Keratinocyte (primary cell): ENCODE measurements around the gene SIX3.

Experiments
- EZH2 ChIP-seq: IDR thresholded peaks from one replicate; pipeline ENCODE4 v1.6.1; 2012; ENCODE audit warnings: inconsistent platforms, mild to moderate bottlenecking, low read length, moderate library complexity
- TF ChIP-seq, protein P1 (sequence below), 3 experiments: IDR thresholded peaks in 1 of 3; conservative IDR thresholded peaks in 1 of 3; optimal IDR thresholded peaks in 1 of 3; 2 replicates in 2 of 3; 3 replicates in 1 of 3; pipeline versions ENCODE3 to v1.5.1; 2011; ENCODE audit warnings: low read length in 3 of 3, mild to moderate bottlenecking in 3 of 3, moderate library complexity in 2 of 3, control low read depth in 1 of 3, inconsistent platforms in 1 of 3; ENCODE audit not compliant: insufficient read depth in 2 of 3; ENCODE audit errors: extremely low read depth in 1 of 3

DNA sequence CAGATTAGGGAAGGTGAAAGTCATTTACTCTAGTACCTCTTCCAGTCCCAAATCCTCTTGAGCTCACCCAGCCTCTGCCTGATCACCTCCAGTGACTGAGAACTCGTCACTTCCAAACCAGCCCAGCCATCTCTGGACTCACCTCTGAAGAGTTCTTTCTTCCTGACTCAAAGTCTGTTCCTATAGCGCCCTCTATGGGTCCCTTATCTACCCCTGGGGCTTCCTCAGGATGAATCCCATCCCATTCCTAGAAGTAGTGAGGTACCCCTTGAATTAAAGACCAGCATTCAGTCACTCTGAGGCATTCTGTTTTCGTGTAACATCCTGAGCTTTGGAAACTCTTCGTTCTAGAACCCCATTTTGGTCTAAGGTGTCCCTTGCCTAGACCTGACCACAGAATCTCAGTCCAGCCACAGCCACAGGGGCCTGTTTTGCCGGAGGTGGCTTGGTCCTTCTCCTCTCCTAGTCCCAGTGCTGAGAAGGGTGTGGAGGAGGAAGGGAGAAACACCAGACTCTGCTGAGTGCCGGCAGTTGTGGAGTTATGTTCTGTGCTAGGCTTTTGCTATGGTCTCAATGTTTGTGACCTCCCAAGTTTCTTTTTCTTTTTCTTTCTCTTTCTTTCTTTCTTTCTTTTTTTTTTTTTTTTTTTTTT lies 32.7 kb downstream of the SIX3 start:
- TF ChIP-seq, protein P1, sequence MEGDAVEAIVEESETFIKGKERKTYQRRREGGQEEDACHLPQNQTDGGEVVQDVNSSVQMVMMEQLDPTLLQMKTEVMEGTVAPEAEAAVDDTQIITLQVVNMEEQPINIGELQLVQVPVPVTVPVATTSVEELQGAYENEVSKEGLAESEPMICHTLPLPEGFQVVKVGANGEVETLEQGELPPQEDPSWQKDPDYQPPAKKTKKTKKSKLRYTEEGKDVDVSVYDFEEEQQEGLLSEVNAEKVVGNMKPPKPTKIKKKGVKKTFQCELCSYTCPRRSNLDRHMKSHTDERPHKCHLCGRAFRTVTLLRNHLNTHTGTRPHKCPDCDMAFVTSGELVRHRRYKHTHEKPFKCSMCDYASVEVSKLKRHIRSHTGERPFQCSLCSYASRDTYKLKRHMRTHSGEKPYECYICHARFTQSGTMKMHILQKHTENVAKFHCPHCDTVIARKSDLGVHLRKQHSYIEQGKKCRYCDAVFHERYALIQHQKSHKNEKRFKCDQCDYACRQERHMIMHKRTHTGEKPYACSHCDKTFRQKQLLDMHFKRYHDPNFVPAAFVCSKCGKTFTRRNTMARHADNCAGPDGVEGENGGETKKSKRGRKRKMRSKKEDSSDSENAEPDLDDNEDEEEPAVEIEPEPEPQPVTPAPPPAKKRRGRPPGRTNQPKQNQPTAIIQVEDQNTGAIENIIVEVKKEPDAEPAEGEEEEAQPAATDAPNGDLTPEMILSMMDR (optimal IDR thresholded peaks at IDR 0.05 in 1 of 3, IDR thresholded peaks at IDR 0.05 in 1 of 3, conservative IDR thresholded peaks at IDR 0.05 in 1 of 3; ENCODE audit: extremely low read depth in 1 of 3, insufficient read depth in 2 of 3, low read length in 3 of 3) = peak; percentile 62 to 76 (median 71)
- TF ChIP-seq EZH2 = no peak
